Measurements from ENCODE around the gene NFATC3. TPM values are rescaled to one million over a fixed set of nuclear protein-coding genes. Genes with fewer than 3 reads are reported as not detected.
A peak's percentile ranks its signal among the peaks of the same experiment; 100 is the strongest.

The NFATC3 gene
- total RNA-seq, 1 donor, result 32.8 TPM

GRCh38 chr16:68065716-68066305 lies 19.4 kb upstream of the NFATC3 start:
- peak; percentile 70 for DNase-seq (ENCODE audit: low read depth)
- H3K4me3 ChIP-seq (ENCODE audit: low read depth, low read length), result no peak overlapping the region
- TF ChIP-seq, protein P1, sequence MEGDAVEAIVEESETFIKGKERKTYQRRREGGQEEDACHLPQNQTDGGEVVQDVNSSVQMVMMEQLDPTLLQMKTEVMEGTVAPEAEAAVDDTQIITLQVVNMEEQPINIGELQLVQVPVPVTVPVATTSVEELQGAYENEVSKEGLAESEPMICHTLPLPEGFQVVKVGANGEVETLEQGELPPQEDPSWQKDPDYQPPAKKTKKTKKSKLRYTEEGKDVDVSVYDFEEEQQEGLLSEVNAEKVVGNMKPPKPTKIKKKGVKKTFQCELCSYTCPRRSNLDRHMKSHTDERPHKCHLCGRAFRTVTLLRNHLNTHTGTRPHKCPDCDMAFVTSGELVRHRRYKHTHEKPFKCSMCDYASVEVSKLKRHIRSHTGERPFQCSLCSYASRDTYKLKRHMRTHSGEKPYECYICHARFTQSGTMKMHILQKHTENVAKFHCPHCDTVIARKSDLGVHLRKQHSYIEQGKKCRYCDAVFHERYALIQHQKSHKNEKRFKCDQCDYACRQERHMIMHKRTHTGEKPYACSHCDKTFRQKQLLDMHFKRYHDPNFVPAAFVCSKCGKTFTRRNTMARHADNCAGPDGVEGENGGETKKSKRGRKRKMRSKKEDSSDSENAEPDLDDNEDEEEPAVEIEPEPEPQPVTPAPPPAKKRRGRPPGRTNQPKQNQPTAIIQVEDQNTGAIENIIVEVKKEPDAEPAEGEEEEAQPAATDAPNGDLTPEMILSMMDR (IDR thresholded peaks at IDR 0.05; ENCODE audit: insufficient read depth, low read depth, low read length), result no peak

GRCh38 chr16:68066763-68067162 lies 18.4 kb upstream of the NFATC3 start:
- TF ChIP-seq, protein P1 (IDR thresholded peaks at IDR 0.05; ENCODE audit: insufficient read depth, low read depth, low read length), result no peak
- no peak for DNase-seq (ENCODE audit: low read depth)
- H3K4me3 ChIP-seq (ENCODE audit: low read depth, low read length), result no peak overlapping the region

- TF ChIP-seq, protein P1 (IDR thresholded peaks at IDR 0.05; ENCODE audit: insufficient read depth, low read depth, low read length), result no peak
- no peak for DNase-seq (ENCODE audit: low read depth)
- no peak overlapping the region for H3K4me3 ChIP-seq (ENCODE audit: low read depth, low read length)
Observed at GRCh38 chr16:68068926-68069325, 16.2 kb upstream of the NFATC3 start.

GRCh38 chr16:68069511-68070248 lies 15.5 kb upstream of the NFATC3 start:
- DNase-seq (ENCODE audit: low read depth), result no peak
- H3K4me3 ChIP-seq (ENCODE audit: low read depth, low read length), result no peak overlapping the region
- TF ChIP-seq, protein P1 (IDR thresholded peaks at IDR 0.05; ENCODE audit: insufficient read depth, low read depth, low read length), result no peak

GRCh38 chr16:68070249-68070730 lies 14.9 kb upstream of the NFATC3 start:
- H3K4me3 ChIP-seq (ENCODE audit: low read depth, low read length), result no peak overlapping the region
- DNase-seq (ENCODE audit: low read depth), result no peak
- TF ChIP-seq, protein P1 (IDR thresholded peaks at IDR 0.05; ENCODE audit: insufficient read depth, low read depth, low read length), result no peak

DNA sequence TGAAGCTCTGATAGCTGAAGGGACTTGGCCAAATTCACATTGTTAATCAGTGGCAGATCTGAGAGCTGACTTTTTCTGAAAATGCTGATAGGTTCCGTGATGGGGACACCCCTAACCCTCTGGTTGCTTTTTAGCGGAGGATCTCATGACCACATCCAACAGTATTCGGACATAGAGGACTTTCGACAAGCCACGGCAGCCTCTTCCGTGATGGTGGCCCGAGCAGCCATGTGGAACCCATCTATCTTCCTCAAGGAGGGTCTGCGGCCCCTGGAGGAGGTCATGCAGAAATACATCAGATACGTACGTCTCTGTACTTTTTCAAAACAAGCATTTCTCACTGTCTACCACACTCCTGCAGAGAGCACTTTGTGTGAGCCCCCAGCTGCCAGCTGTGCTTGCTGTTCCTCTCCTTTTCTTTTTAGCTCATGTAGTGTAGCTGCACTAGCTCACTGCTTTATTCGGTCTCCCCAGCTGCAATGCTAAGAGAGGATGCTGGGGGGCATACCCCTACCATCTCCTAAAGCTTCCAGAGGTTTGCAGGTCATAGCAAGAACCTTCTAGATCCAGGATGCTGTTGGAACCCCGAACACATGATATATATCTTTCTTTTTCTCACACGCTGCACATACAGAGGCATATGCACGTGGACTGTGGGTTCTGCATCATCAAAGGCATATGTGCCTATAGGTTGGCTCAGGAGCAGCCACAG lies 14.2 kb upstream of the NFATC3 start:
- DNase-seq (ENCODE audit: low read depth), result no peak
- TF ChIP-seq, protein P1 (IDR thresholded peaks at IDR 0.05; ENCODE audit: insufficient read depth, low read depth, low read length), result no peak
- H3K4me3 ChIP-seq (ENCODE audit: low read depth, low read length), result no peak overlapping the region
